GM21529 (cell line): Measurements from ENCODE around the gene CXCR1.
"Not testable (repeated sequence)": the region's sequence is repeated elsewhere in the genome, so short reads cannot be mapped to it uniquely, and the experiment has no call there.

Experiments
- ATAC-seq: cut with Tn5 transposase; IDR thresholded peaks from one replicate; pipeline ENCODE4 v1.9.1; 2021; ENCODE audit not compliant: unreplicated experiment

The CXCR1 gene

GRCh38 chr2:218166791-218167190 lies at the start of gene CXCR1:
Gene CXCR1, minus strand, starts transcription at chr2:218166962. Its CDS starts 1,751 bp downstream, at chr2:218165211.
- no peak for ATAC-seq

GRCh38 chr2:218216336-218216673 lies 49.5 kb upstream of the CXCR1 start:
- ATAC-seq = no peak

DNA sequence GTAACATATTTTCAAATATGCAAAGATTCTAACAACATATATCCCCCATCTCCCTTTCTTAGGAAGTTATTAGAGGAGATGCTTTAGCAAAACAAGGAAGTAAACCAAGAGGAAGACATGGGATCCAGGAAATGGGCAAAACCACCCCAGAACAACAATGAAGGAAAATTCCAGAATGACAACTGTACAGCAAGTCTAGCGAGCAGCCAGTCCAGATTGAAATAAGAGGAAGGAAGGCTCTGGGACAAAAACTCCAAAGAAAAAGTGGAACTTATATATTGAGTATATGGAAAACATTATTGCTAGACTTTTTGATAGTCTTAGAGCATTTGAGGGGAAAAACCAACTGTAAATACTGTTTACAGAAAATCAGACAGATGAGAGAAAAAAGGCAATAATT lies 47.4 kb upstream of the CXCR1 start:
- ATAC-seq = no peak

DNA sequence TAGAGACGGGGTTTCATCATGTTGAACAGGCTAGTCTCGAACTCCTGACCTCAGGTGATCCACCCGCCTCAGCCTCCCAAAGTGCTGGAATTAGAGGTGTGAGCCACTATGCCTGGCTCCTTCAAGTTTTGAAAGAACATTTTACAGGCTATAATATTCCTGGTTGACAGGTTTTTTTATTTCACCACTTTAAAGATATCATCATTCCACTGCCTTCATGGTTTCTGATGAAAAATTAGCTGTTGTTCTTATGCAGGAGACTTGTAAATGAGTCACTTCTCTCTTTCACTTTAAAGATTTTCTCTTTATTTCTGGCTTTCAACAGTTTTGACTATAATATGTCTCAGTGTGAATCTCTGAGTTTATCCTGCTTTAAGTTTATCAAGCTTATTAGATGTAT lies 42.3 kb upstream of the CXCR1 start:
- no peak for ATAC-seq

DNA sequence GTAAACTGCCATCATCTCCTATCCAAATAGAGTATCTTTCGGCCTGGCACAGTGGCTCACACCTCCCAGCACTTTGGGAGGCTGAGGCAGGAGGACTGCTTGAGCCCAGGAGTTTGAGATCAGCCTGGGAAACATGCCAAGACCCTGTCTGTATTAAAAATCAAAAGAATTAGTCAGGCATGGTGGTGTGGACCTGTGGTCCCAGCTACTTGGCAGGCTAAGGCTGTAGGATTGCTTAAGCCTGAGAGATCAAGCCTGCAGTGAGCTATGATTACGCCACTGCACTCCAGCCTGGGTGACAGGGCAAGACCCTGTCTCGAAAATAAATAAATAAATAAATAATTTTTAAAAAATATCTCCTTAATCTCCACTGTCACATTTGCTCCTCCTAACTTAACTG lies 35.5 kb upstream of the CXCR1 start:
- no peak for ATAC-seq

GRCh38 chr2:218196974-218197373 lies 30.2 kb upstream of the CXCR1 start:
- ATAC-seq = no peak

DNA sequence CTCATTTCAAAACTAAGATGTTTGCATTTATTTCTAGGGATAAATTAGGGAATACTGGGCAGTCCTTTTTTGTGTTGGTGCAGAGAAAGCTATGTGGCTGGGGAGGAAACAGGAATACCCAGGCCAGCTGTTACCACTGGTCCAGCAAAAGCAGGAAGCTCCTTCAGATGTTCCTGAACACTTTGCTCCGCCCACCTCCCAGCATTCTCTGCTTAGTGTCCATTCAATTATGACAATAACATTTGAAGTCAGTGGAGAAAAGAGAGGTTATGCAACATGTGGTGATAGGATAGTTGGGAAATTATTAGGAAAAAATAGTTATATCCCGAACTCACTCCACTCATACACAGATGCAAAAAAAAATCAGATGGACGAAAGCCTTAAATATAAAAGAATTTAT lies 28.1 kb upstream of the CXCR1 start:
- ATAC-seq = no peak

DNA sequence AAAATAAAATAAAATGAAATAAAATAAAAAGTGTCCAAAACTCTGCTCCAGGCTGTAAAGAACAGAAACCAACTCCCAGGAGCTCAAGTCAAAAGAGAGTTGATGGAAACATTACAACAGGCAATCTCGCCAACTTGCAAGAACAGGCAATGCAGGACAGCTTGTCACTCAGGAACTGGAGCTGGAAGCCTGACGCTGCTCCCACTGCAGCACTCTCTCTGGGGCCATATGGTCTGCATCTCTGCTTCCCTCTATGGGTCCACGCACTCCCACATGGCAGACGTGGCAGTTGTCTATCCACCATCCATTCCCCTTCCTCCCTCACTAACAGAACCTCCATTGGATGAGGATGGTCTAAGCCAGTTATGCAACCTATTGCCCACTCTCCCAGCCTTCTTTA lies 26.9 kb upstream of the CXCR1 start:
- no peak for ATAC-seq

DNA sequence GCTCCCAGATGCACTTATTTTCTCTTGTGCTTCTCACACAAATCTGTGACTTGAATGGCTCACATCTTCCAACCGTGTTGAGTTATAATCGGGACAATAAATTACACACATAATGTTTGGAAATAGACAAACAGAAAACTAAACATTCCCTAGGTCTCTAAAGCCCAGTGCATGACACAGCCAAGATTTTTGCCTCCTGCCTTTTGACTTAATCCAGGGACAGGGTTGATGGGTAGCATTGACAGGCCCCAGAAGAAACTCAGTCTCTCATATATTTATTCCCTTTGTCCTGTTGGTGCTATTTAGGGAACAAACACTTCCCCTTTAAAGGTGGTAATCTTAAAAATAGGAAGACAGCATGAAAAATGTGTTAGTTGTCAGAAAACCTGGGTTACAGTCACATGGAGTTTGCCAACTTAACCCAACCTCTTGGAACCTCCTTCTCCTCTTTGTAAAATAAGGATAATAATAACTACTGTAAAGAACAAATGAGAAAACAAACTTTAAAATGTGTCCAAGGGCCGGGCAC lies 26.2 kb upstream of the CXCR1 start:
- ATAC-seq = no peak

DNA sequence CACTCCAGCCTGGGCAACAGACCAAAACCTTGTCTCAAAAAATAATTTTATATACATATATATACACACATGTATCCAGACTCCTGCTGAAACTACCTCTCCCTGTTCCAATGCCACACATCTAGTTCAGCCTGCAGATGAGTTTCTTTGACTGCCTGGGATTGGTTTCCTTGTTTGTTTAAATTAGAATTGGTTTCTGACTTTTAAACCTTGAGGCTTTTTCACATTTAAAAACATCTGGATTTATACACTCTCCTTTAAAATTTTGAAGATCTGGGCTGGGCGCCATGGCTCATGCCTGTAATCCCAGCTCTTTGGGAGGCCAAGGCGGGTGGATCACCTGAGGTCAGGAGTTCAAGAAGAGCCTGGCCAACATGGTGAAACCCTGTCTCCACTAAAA lies 21.8 kb upstream of the CXCR1 start:
- ATAC-seq = no peak

DNA sequence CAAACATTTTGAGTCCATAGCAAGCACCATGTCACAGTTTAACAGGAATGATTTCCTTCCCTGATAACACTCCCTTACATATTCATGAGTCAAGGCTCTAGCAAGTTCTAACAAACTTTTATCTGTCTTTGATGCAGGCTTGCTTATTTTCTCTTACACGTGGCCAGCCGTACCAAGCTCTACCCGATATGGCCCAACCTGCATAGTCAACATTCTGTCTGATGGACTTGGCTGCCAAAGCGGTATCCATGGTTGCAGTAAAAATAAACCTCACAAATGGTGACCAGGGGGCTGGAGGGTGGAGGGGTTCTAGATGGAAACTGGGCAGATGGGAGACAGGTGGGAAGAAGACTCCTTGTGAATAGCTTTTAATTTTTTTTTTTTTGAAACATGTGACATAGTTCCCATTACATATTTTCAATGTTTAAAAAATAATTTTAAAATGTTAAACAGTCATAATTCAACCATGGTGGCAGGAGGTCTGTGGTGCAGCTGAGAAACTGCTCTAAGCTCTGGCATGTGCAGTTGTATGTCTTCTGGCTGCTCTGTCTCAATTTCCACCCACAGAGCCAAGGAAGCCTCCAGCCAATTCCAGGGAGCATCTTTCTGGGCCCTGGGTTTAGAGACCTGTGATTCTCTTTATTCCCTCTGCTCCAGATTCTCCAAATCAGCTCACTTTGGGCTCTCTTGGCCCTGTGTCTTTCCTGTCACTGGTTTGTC lies 20.7 kb upstream of the CXCR1 start:
- no peak for ATAC-seq

DNA sequence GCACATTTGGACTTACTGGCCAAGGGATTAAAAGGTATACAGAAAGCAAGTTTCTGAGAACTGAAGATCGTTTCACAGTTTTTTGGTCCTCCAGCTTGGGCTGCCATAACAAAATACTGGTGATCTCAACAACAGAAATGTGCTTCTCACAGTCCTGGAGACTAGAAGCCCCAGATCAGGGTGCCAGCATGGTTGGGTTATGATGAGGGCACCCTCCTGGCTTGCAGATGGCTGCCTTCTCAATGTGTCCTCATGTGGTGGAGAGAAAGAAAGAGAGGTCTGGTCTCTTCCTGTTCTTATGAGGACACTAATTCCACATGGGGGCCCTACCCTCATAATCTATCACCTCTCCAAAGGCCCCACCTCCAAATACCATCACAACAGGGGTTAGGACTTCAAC lies 20.1 kb upstream of the CXCR1 start:
- ATAC-seq = no peak

- ATAC-seq = peak; percentile 79
Observed at GRCh38 chr2:218186355-218186766, 19.6 kb upstream of the CXCR1 start.

- no peak for ATAC-seq
Observed at GRCh38 chr2:218184331-218184730, 17.6 kb upstream of the CXCR1 start.

GRCh38 chr2:218180467-218181114 lies 13.8 kb upstream of the CXCR1 start:
- no peak for ATAC-seq

GRCh38 chr2:218179782-218180181 lies 13.0 kb upstream of the CXCR1 start:
- ATAC-seq = no peak

GRCh38 chr2:218172845-218173244 lies 6.1 kb upstream of the CXCR1 start:
- no peak for ATAC-seq

DNA sequence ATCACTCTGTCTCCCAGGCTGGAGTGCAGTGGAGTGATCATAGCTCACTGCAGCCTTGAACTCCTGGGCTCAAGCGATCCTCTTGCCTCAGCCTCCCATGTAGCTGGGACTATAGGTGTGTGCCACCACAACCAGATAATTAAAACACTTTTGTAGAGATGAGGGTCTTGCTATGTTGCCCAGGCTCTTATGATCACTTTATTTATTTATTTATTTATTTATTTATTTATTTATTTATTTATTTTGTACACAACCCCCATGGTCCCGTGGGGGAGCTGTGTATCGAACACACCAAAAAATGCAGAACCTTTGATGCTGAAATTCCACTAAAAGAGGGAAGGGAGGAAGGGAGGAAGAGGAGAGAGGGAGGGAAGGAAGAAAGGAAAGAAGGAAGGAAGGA lies 5.0 kb upstream of the CXCR1 start:
- not testable (repeated sequence) for ATAC-seq

DNA sequence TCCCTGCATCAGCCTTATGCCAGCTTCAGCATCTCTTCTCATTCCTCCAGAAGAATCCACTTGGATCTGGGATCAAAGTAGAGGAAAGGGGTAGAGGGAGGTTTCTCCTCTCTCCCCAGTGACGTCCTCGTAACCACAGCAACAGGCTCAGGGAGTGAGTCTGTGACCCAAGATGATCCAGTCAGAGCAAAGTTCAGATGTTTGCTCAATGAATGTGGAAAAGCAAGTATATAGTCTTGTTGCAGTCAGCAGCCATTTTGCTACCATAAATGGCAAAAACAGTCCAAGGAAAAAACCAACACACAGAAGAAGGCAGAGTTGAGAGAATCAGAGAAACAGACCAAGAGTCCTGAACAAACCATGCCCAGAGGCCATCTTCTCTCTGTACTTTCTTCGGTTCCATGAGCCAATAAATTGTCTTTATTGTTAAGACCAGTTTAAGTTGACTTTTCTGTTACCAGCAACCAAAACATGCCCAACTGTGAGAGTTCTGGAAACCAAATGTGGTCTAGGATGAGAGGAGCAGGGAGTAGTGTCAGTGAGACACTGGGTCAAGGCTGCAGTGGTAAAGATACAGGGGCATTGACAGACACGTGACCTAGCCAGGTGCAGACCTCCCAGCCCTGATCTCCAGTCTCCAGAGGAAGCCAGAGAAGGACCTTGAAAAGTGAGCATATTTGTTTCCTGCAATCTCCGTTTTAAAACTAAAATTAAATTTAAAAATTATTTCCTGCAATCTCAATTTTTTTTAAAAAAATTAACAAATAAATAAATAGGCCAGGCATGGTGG lies 3.2 kb upstream of the CXCR1 start:
- no peak for ATAC-seq

DNA sequence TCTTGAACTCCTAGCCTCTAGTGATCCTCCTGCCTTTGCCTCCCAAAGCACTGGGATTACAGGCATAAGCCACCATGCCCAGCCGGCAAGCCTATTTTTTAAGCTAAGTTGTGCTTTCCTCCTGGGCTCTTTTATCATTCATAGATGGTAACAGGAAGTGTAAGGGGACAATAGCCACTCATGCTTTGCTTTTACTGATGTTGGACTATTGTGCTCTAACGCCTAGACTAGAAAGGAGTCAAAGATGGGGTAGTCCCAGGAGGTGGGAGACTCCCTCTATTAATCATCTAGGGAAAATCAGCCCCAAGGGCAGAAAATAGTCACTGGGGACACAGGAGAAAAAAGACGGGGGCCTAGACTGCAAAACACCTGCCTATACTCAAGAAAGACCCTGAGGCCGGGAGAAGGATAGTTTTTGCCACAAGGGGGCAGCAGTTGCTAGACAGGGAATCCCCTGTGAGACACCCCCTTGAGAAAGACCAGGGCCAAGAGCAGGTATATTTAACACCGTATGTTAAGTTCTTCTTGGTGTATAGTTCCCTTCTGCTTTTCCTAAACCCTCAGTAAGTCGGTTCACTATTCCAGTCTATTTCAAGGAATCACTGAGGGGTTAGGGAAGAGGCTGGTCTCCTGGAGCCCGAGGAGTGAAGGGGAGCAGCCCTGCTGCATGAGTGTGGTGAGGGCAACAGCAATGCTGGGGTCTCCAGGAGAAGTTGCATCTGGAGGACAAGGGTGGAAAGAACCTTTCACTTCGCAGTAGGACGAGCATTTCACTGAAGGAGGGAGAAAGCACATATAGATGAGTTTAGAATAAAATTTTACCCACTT lies 2.1 kb upstream of the CXCR1 start:
- ATAC-seq = no peak

GRCh38 chr2:218168016-218168415 lies 1.3 kb upstream of the CXCR1 start:
- no peak for ATAC-seq
